Testis (tissue), 2 donors: ENCODE results near the gene ERCC6L2.

Experiments used
- POLR2A ChIP-seq: fragments of 450-650 bp; IDR thresholded peaks from one replicate; pipeline ENCODE4 v1.6.1; 2017; ENCODE audit warnings: antibody characterized with exemption, mild to moderate bottlenecking, moderate library complexity
- TF ChIP-seq, protein P1 (sequence below), 3 experiments: fragments of 450-650 bp in 2 of 3; fragments of 200-600 bp in 1 of 3; sonication (generic) in 1 of 3; IDR thresholded peaks; one replicate each; pipeline ENCODE4 v1.5.1; 2016 to 2019; ENCODE audit warnings: antibody characterized with exemption in 3 of 3, mild to moderate bottlenecking in 2 of 3, moderate library complexity in 1 of 3

DNA sequence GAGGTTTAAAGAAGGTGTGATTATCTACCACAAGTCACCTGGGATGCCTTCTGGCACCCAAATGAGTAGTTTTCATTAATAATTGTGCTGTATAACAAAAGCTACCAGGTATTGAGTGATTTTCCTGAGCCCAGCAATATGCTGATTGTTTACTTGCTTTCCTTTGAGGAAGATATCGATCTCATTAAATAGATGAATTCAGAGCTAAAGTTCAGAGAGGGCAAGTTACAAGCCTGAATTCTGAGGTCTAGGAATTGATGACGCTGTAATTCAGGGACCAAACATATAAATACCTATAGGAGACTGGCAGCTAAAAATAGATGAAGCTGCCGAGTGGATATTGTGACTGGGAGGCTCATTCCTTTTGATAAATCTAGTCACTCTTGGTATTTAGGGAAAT lies 1.1 kb downstream of the ERCC6L2 start:
- TF ChIP-seq, protein P1, sequence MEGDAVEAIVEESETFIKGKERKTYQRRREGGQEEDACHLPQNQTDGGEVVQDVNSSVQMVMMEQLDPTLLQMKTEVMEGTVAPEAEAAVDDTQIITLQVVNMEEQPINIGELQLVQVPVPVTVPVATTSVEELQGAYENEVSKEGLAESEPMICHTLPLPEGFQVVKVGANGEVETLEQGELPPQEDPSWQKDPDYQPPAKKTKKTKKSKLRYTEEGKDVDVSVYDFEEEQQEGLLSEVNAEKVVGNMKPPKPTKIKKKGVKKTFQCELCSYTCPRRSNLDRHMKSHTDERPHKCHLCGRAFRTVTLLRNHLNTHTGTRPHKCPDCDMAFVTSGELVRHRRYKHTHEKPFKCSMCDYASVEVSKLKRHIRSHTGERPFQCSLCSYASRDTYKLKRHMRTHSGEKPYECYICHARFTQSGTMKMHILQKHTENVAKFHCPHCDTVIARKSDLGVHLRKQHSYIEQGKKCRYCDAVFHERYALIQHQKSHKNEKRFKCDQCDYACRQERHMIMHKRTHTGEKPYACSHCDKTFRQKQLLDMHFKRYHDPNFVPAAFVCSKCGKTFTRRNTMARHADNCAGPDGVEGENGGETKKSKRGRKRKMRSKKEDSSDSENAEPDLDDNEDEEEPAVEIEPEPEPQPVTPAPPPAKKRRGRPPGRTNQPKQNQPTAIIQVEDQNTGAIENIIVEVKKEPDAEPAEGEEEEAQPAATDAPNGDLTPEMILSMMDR (IDR thresholded peaks at IDR 0.05): no peak
- TF ChIP-seq POLR2A: no peak
